GM18499 (cell line): ENCODE measurements around the gene RGS18.
"Not testable (repeated sequence)": the region's sequence is repeated elsewhere in the genome, so short reads cannot be mapped to it uniquely, and the experiment has no call there.

Experiments
- ATAC-seq: cut with Tn5 transposase; IDR thresholded peaks from one replicate; pipeline ENCODE4 v1.9.1; 2021; ENCODE audit warnings: moderate number of reproducible peaks; ENCODE audit not compliant: insufficient read depth, unreplicated experiment

RGS18 gene, protein sequence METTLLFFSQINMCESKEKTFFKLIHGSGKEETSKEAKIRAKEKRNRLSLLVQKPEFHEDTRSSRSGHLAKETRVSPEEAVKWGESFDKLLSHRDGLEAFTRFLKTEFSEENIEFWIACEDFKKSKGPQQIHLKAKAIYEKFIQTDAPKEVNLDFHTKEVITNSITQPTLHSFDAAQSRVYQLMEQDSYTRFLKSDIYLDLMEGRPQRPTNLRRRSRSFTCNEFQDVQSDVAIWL

DNA sequence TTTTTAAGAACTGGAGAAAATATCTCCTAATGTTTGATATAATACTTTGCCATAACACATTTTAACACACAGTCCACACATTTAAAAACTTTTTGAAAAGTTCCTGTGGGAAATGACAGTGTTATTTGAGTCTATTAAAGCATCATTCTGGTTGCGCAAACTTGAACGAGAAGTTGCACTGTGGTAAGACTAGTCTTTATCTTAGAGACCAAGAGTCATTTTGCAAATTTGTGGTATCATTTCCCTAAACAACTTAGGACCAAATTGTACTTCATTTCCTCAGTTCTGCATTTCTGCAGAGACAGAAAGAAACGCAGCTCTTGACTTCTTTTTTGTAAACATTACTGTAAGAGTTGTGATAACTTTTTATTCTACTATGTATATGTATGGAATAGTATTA lies at the start of gene RGS18:
Gene RGS18 (plus strand): TSS at position 282 of the 400 bp plus-strand sequence. CDS start 176 bp downstream, outside the sequence.
- ATAC-seq, result peak; percentile 93

DNA sequence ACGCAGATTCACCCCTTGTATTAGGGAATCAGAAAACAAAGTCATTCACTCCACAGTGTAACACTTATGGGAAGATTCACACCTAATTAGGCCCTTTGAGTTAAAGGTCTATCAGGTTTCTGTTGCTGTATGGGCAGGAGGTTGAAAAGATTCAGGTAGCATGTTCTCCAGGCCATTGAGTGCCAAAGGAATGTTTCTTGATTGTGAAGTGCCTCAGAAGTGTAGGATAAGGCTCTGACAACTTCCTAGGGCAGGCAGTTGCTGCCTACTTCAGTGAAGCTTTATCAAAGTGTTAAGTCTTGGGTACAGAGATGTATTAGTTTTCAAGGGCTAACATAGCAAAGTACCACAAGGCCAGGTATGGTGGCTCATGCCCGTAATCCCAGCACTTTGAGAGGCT lies 48.7 kb upstream of the RGS18 start:
- no peak for ATAC-seq

- ATAC-seq, result no peak
These were observed 43.3 kb upstream of the RGS18 start for GRCh38 chr1:192115000-192115399.

GRCh38 chr1:192118881-192119405 lies 39.3 kb upstream of the RGS18 start:
- ATAC-seq, result no peak

GRCh38 chr1:192119701-192120100 lies 38.6 kb upstream of the RGS18 start:
- no peak for ATAC-seq

DNA sequence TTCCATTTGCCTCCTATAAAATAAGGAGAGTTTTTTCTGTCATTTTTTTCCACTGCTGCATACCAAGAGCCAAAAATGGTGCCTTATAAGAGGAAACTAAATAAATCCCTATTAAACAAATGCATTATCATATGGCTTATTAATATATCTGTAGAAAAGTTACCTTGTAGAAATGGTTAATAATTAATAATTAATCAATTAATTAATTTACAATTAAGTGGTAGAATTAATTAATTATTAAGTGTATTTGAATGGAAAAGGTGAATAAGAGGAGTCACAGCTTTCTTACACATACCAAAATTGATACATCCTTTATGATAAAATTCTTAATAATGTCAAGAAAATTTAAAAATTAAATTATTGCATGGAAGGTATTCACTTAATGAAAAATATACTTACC lies 35.6 kb upstream of the RGS18 start:
- no peak for ATAC-seq

DNA sequence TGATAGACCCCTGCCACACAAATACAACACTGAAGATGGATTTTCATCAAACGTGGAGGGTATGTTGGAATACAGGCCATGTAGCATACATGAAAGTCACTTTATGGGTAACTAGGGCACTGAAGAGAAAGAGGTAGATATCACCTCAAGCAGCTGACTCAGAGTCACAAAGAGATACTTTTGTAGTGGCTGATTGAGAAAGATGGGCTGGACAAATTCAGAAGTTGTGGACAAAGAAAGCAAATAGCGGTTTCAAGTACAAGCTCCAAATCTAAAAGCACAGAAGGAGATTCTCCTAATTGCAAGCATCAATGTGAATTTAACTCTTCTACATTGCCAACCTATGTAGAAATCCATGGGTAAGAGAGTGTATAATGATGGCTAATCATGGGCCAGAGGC lies 35.0 kb upstream of the RGS18 start:
- no peak for ATAC-seq

GRCh38 chr1:192126030-192126619 lies 32.1 kb upstream of the RGS18 start:
- no peak for ATAC-seq

GRCh38 chr1:192130175-192130574 lies 28.1 kb upstream of the RGS18 start:
- no peak for ATAC-seq

DNA sequence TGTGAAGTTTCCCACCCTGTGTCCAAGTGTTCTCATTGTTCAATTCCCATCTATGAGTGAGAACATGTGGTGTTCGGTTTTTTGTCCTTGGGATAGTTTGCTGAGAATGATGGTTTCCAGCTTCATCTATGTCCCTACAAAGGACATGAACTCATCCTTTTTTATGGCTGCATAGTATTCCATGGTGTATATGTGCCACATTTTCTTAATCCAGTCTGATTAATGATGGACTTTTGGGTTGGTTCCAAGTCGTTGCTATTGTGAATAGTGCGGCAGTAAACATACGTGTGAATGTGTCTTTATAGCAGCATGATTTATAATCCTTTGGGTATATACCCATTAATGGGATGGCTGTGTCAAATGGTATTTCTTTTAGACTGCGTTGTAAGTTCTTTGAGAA lies 27.4 kb upstream of the RGS18 start:
- not testable (repeated sequence) for ATAC-seq

DNA sequence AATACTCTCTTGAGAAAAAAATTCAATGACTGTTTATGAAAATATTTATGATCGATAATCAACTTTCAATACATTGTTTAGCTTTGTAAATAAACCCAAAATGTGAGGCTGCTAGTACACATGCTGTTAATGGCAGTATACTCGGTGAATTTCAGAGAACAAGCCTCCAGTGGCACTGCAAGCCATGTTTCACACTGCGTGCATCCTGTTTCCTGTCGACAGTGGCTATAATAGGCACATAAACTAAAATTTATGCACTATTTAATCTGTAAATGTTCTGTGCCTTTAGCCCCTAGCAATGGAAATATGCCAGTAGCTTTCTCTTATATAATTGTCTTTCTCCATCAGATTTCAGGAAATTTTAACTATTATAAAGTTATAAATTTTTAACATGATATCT lies 26.3 kb upstream of the RGS18 start:
- no peak for ATAC-seq

- no peak for ATAC-seq
These were observed 24.8 kb upstream of the RGS18 start for GRCh38 chr1:192133350-192133926.

GRCh38 chr1:192140382-192140781 lies 17.9 kb upstream of the RGS18 start:
- ATAC-seq, result no peak

- ATAC-seq, result no peak
These were observed 11.0 kb upstream of the RGS18 start for GRCh38 chr1:192147221-192147620.

DNA sequence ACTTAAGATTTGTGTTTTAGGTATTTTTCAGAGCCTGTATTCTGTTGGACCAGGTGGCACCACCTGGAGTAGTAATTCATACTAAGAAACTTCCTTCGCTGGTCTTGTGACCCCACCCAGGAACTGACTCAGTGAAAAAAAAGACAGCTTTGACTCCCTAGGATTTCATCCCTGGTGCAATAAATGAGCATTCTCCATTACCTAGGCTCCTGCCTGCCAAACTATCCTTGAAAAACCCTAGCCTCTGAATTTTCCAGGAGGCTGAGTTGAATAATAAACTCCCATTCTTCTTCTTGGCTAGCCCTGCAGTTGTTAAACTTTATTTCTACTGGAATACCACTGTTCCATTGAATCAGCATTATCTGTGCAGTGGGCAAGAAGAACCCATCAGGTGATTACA lies 10.6 kb upstream of the RGS18 start:
- no peak for ATAC-seq

DNA sequence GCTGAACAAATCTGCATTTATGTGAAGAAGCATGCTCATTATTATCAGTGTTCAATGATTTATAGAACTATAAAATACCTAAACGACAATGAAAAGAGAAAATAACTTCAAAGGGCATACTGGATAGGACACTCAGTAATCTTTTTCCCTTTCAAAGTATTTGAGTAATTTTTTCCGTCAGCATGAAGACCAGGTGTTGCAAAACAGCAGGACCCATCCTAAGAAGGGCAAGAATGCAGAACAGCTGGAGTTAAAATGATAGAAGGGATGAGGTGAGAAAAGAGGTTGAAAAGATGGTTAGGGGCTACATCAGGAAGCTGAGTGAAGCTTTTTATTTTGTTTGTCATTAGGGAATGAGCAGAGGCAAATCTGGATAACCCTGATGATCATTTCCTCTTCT lies 7.1 kb upstream of the RGS18 start:
- no peak for ATAC-seq

GRCh38 chr1:192153276-192153675 lies 5.0 kb upstream of the RGS18 start:
- no peak for ATAC-seq

DNA sequence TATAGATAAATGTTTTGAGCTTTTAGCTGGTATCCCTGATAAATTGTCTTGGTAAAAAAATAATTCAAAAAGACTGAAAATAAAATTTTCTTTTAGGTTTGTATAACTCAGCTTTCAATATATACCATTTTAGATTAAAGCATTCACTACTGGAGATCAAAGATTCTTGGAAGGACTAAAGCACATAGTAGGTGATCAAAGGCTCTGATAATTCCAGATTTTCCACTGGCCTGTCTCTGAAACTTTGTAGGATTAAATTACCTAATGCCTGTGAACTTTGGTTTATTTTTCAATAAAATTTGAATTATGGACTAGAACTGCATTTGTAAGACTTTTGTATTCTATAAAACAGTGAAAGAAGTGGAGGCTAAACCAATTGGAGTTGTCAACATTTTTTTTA lies 1.2 kb upstream of the RGS18 start:
- ATAC-seq, result no peak

GRCh38 chr1:192159014-192159413 lies 752 bp downstream of the RGS18 start:
- no peak for ATAC-seq

DNA sequence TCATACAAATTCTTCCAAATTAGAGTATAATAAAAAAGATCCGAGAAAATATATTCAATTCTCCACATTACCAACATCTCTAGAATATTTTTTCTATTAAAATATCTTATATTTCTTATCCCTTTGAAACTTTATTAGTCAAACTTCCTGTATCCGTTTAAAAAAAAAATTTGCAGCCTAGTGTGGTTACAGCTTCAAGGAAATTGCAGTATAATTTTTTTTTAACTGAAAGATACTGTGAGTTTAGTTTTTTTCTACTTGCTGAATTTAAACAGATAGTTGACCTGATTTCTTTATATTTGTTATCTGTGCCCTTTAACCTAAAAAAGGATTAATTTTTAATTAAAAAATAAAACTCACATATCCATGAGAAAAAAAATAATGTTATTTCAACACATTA lies 1.5 kb downstream of the RGS18 start:
- no peak for ATAC-seq

DNA sequence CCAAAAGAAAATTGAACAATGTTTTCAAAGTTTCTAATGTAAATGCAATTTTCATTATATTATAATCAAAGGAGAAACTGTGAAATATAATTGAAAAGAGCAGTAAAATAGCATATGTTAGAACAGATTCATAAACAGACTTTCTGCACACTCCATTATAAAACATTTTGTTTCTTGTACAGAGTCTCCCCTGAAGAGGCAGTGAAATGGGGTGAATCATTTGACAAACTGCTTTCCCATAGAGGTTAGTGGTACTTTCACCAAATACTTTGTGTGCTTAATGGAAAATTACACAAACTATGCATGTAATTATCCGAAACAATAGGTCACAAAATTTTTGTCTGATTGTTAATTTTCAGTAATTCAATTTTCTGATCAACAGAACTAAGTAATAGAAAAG lies 1.9 kb downstream of the RGS18 start:
- ATAC-seq, result no peak

DNA sequence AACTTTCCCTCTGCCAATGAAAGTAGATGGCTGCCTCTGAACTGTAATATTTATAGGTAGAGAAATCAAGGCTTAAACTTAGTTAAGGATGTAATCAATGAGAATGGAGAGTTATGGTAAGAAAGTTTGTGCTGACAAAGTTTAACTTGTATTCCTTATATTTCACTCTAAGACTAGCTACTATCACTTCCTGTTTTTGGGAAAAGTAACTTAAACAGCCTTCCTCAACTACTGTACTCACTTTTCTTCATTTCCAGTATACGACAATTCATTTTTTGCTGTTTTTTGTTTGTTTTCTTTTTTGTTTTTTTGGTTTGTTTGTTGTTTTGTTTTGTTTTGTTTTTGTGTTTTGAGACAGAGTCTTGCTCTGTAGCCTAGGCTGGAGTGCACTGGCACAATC lies 3.7 kb downstream of the RGS18 start:
- ATAC-seq, result no peak
